Suprapubic skin (tissue), 4 donors: Measurements from ENCODE around the gene ADCY9.

Source experiments
- POLR2A ChIP-seq, 2 donors: fragments of 450-650 bp; IDR thresholded peaks; one replicate each; pipeline ENCODE4 v1.6.1; 2017; ENCODE audit warnings: antibody characterized with exemption in 2 of 2, mild to moderate bottlenecking in 2 of 2, moderate library complexity in 2 of 2
- POLR2AphosphoS5 ChIP-seq, 3 donors: sonication (generic); formaldehyde crosslinking; IDR thresholded peaks; one replicate each; pipeline ENCODE4 v1.6.1; 2017; ENCODE audit warnings: antibody characterized with exemption in 3 of 3
- TF ChIP-seq, protein P1 (sequence below), 2 donors: fragments of 200-600 bp in 1 of 2; fragments of 450-650 bp in 1 of 2; sonication (generic) in 1 of 2; IDR thresholded peaks; one replicate each; pipeline ENCODE4 v1.5.1; 2016 to 2019; ENCODE audit warnings: antibody characterized with exemption in 2 of 2, mild to moderate bottlenecking in 1 of 2, moderate library complexity in 1 of 2

DNA sequence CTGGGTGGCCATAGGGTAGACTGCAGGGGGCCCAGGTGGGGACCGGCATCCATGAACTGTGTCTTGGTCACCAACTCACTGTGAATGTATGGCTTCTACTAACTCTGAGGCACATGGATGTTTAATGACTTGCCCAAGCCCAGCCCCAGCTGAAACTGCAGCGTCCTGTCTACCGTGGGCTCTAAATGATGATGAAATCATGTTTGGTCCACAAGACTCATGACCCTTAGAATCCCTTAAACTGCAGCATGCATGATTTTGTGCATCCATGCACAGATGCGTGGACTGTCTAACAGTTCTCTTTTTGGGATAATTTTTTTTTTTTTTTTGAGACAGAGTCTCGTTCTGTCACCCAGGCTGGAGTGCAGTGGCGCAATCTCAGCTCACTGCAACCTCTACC, 203.3 kb downstream of the ADCY9 start:
- TF ChIP-seq, protein P1, sequence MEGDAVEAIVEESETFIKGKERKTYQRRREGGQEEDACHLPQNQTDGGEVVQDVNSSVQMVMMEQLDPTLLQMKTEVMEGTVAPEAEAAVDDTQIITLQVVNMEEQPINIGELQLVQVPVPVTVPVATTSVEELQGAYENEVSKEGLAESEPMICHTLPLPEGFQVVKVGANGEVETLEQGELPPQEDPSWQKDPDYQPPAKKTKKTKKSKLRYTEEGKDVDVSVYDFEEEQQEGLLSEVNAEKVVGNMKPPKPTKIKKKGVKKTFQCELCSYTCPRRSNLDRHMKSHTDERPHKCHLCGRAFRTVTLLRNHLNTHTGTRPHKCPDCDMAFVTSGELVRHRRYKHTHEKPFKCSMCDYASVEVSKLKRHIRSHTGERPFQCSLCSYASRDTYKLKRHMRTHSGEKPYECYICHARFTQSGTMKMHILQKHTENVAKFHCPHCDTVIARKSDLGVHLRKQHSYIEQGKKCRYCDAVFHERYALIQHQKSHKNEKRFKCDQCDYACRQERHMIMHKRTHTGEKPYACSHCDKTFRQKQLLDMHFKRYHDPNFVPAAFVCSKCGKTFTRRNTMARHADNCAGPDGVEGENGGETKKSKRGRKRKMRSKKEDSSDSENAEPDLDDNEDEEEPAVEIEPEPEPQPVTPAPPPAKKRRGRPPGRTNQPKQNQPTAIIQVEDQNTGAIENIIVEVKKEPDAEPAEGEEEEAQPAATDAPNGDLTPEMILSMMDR (IDR thresholded peaks at IDR 0.05): no peak
- TF ChIP-seq POLR2AphosphoS5 (IDR thresholded peaks at IDR 0.05) (no peak), POLR2A (IDR thresholded peaks at IDR 0.05) (no peak)
